ENCODE results near the gene GPSM1.
"Not testable (repeated sequence)": the region's sequence is repeated elsewhere in the genome, so short reads cannot be mapped to it uniquely, and the experiment has no call there.

GPSM1 gene

GRCh38 chr9:136345281-136346156 lies 18.2 kb downstream of the GPSM1 start:
- DNase-seq (ENCODE audit: low spot score): no peak

GRCh38 chr9:136346157-136346481 lies 18.8 kb downstream of the GPSM1 start:
- no peak for DNase-seq (ENCODE audit: low spot score)

DNA sequence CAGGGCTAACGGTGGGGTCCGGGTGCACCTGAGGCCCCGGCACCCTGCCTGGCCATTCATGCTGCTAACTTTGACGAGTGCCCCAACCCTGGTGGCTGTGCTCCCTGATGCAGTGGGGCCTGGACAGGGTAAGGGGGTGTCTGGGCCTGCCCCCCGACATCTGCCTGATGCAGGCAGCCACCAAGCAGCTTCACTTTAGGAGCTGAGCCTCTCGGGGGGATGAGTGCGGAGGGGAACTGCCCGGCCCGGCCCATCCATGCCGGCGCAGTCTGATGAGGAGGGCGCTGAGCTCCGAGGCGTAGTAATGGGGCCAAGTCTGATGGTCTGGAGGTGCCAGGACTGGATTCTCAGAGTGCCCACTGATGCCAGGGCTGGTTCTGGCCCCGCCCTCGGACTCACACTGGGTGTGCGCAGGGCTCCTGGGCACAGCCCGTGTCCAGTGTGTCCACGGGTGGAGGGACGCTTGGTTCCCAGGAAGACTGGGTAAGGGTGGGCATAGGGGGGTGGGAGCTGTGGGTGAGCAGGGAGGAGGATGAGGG lies 19.7 kb downstream of the GPSM1 start:
- no peak for DNase-seq (ENCODE audit: low spot score)

DNA sequence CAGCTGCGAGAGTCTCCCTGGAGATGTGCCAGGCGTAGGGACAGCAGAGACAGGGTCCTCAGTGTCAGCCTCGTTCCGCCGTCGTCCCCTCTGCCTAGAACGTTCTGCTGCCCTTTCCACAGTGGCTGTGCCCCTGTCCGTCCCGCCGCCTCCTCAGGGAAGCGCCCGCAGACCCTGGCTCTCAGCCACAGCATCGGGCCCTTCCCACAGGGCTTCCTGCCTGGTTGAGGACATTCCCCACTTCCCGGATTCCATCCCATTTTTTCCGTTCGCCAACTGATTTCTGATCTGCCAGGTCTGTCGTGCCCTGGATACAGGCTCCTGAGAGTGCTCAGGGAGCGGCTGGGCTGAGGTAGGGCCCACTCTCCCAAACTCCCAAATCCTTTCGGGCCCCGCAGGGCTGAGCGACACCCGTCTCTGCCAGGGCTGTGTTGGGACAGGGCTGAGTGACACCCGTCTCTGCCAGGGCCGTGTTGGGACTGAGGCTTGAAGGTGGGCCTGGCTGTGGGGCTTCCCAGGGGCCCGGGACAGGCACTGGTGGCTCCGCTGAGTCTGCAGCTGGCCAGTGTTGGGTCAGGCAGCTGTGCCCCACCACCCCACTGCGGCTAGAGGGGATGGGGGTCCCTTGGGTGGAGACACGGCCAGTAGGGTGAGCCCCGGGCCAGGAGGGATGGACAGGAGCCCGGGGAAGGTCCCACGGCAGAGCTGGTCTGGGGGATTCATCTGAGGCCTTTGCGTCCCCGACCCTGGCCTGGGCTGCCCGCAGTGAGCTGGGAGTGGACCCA lies 20.3 kb downstream of the GPSM1 start:
- DNase-seq (ENCODE audit: low spot score): no peak

GRCh38 chr9:136348691-136349090 lies 21.4 kb downstream of the GPSM1 start:
- no peak for DNase-seq (ENCODE audit: low spot score)

- no peak for DNase-seq (ENCODE audit: low spot score)
Observed at GRCh38 chr9:136349546-136349945, 22.2 kb downstream of the GPSM1 start.

GRCh38 chr9:136351252-136351800 lies 24.0 kb downstream of the GPSM1 start:
- DNase-seq (ENCODE audit: low spot score): no peak

GRCh38 chr9:136351868-136352267 lies 24.5 kb downstream of the GPSM1 start:
- DNase-seq (ENCODE audit: low spot score): not testable (repeated sequence)

DNA sequence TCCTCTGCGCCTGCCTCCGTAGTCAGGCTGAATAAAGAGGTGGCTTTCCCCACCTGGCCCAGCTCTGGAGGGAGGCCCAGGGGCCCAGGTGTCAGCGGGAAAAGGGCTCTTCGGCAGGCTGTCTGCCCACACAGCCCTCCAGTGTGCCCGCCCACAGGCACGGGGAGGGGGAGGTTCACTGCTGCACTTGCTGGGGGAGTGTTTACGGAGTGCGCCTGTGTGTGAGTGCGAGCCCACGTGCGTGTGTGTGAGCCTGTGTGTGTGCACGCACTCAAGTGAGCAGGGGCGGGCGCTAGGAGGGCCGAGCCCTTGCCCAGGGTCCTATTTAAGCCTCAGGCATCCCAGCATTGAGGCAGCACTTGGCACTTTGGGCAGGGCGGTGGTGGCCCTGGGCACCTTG lies 25.3 kb downstream of the GPSM1 start:
- no peak for DNase-seq (ENCODE audit: low spot score)

DNA sequence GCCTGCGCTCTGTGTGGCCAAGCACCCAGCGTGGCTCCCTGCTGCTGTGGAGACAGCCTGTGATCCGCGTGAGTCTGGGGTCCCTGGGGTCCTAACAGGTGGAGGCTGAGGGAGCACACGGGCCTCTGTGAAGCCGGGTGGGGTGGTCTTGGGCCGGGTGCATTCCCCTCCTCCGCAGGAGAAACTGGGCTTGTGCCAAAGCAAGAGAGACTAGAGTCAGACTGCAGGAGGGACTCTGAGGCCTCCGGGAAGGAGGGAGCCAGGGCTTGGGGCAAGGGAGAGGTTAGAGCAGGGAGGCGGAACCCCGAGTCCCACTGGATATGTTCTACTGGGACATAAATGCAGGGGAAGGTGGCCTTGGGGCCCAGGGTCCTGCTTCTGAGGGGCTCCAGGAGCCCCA lies 25.7 kb downstream of the GPSM1 start:
- no peak for DNase-seq (ENCODE audit: low spot score)

DNA sequence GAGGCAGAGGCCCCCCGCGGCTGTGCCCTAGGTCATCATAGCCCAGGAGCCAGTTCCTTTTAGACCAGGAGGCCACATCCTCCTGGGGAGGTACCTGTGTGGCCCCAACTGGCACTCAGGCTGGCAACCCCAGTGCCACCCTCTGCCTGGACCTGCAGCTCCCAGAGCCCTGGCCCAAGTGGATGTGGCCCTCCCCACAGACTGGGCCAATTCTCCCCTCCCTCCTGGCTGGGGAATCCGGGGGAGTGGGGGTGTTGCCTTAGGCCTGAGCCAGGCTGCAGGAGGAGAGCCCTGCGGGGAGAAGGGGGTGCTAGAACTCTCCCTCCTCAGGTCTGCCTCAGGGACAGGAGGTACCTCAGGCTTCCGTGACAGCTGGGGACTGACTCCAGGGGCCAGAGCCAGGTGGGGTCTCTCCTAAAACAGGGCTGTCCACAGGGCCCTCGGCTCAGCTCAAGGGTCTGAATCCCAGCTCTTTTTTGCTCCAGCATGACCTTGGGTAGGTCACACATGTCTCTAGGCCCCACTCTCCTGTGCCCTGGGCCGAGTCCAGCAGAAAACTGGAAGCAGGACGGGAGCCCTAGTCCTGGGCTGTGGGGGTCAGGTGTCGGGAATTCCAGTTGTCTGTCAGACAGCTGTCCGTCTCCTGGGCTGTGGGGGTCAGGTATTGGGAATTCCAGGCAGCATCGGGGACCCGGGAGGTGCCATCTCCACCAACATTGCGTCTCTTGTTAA lies 26.6 kb downstream of the GPSM1 start:
- DNase-seq (ENCODE audit: low spot score): no peak

DNA sequence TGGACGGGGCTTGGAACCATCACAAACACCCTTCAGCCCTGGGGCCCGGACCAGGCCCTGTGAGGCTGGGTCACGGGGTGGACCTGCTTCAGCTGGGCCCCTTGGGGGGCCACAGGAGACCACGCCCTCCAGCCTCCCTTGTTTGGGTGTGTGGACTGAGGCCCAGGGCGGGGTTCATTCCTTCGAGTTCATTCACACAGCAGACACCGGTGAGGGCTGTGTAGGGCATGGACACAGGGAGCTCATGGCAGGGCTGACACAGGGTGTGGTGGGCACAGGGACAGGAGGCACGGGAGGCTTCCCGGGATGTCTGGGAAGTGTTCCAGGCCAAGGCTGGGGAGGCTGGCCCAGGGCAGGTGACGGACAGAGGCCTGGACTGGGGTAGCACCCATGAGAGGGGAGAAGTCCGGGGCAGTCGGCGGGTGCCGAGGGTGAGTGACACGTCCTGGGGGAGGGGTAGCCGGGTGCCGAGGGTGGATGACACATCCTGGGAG lies 27.3 kb downstream of the GPSM1 start:
- DNase-seq (ENCODE audit: low spot score): no peak

- no peak for DNase-seq (ENCODE audit: low spot score)
Observed at GRCh38 chr9:136355616-136356557, 28.5 kb downstream of the GPSM1 start.

DNA sequence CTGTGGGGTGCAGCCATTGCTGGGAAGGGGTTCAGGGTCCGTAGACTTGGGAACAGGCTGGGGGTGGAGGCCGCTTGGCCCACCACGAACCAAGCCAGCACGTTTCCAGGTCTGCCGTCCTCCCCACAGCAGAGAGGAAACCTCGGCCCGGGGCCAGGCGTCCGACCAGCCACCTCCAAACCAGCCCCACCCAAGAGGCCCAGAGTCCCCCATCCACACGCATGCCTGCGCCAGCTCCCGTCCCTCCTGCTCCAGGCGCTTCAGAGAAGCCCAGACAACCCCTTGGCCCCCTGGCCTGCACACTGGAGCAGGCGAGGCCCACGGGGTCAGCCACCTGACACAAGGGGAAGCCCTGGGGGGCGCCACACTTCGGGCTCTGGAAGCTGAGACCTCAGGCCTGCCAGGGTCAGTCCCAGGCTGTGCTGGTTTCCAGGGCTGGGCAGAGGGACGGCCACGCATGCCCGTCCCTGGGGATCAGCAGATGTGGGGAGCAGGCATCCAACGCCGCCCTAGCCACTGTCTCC lies 29.9 kb downstream of the GPSM1 start:
- no peak for DNase-seq (ENCODE audit: low spot score)

DNA sequence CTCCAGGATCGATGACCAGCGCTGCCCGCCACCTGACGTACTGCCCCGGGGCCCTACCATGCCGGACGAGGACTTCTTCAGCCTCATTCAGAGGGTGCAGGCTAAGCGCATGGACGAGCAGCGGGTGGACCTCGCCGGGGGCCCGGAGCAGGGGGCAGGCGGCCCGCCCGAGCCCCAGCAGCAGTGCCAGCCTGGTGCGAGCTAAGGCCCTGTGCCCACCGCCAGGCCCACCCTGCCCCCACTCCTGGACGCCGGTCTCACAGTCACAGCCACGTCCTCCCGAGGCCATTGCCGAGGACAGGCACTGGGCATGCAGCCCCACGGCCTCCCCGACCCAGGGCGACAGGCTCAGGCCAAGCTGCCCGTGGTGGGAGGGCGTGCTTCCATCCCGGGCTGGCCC lies 30.7 kb downstream of the GPSM1 start:
- DNase-seq (ENCODE audit: low spot score): no peak

- no peak for DNase-seq (ENCODE audit: low spot score)
Observed at GRCh38 chr9:136358888-136359287, 31.5 kb downstream of the GPSM1 start.

GRCh38 chr9:136359774-136360718 lies 32.7 kb downstream of the GPSM1 start:
- no peak for DNase-seq (ENCODE audit: low spot score)

- no peak for DNase-seq (ENCODE audit: low spot score)
Observed at GRCh38 chr9:136361047-136361753, 33.9 kb downstream of the GPSM1 start.

Data from kidney capillary endothelial cell (primary cell).